Central memory CD8-positive, alpha-beta T cell (primary cell): ENCODE data around the gene TPX2.
A peak's percentile ranks its signal among the peaks of the same experiment; 100 is the strongest.

ENCODE experiments used
- ATAC-seq: fragments of 150-1000 bp; cut with Tn5 transposase; replicated peaks from 2 replicates; pipeline ENCODE4 v1.10.0; 2022; ENCODE audit warnings: mild to moderate bottlenecking, moderate FRiP score, moderate number of reproducible peaks; ENCODE audit not compliant: poor library complexity, severe bottlenecking; ENCODE audit errors: extremely low read depth
- DNase-seq, 2 donors: peaks; one replicate each; pipeline ENCODE4 v3.0.0; 2021; ENCODE audit warnings: low spot score in 2 of 2
- H3K27ac Mint-ChIP-seq: one replicate; pipeline ENCODE4 v1.8.0; 2022; ENCODE audit warnings: low read depth, mild to moderate bottlenecking, moderate library complexity, mixed read lengths
- H3K27me3 Mint-ChIP-seq: one replicate; pipeline ENCODE4 v1.8.0; 2022; ENCODE audit warnings: mixed read lengths
- H3K36me3 Mint-ChIP-seq: one replicate; pipeline ENCODE4 v1.8.0; 2022; ENCODE audit warnings: mild to moderate bottlenecking, moderate library complexity, mixed read lengths; ENCODE audit not compliant: insufficient read depth
- H3K4me1 Mint-ChIP-seq: one replicate; pipeline ENCODE4 v1.8.0; 2022; ENCODE audit warnings: mixed read lengths
- H3K4me3 Mint-ChIP-seq: one replicate; pipeline ENCODE4 v1.8.0; 2022; ENCODE audit warnings: mild to moderate bottlenecking, moderate library complexity, mixed read lengths
- H3K9me3 Mint-ChIP-seq: one replicate; pipeline ENCODE4 v1.8.0; 2022; ENCODE audit warnings: mixed read lengths

Gene TPX2

GRCh38 chr20:31833130-31833930 is 94.2 kb downstream of the TPX2 start:
- Mint-ChIP-seq H3K36me3 (no peaks in the 10 kb centered on the region), H3K4me1 (peaks cover 9% of the 10 kb centered on the region), H3K9me3 (no peaks in the 10 kb centered on the region), H3K4me3 (no peak overlapping the region), H3K27me3 (no peaks in the 10 kb centered on the region), H3K27ac (no peak overlapping the region)
- DNase-seq: peak; percentile 26 to 62
- ATAC-seq: no peak

- Mint-ChIP-seq H3K36me3 (no peaks in the 10 kb centered on the region), H3K27ac (no peak overlapping the region), H3K4me3 (no peak overlapping the region), H3K9me3 (no peaks in the 10 kb centered on the region), H3K27me3 (no peaks in the 10 kb centered on the region), H3K4me1 (peaks cover 9% of the 10 kb centered on the region)
- ATAC-seq (no peak), DNase-seq (no peak)
Observed at GRCh38 chr20:31833931-31834521, 94.9 kb downstream of the TPX2 start.

- peaks cover 9% of the 10 kb centered on the region for H3K4me1 Mint-ChIP-seq
- H3K9me3 Mint-ChIP-seq: no peaks in the 10 kb centered on the region
- no peaks in the 10 kb centered on the region for H3K27me3 Mint-ChIP-seq
- DNase-seq (no peak), ATAC-seq (no peak)
- H3K4me3 Mint-ChIP-seq: no peak overlapping the region
- H3K36me3 Mint-ChIP-seq: no peaks in the 10 kb centered on the region
- no peak overlapping the region for H3K27ac Mint-ChIP-seq
Observed at GRCh38 chr20:31835554-31835953, 96.5 kb downstream of the TPX2 start.

- no peak overlapping the region for H3K27ac Mint-ChIP-seq
Observed at GRCh38 chr20:31835977-31836852, 97.1 kb downstream of the TPX2 start.

GRCh38 chr20:31836853-31837608 is 97.9 kb downstream of the TPX2 start:
- ATAC-seq (no peak), DNase-seq (no peak)
- no peaks in the 10 kb centered on the region for H3K27me3 Mint-ChIP-seq
- no peaks in the 10 kb centered on the region for H3K36me3 Mint-ChIP-seq
- H3K4me3 Mint-ChIP-seq: no peak overlapping the region
- peaks cover 9% of the 10 kb centered on the region for H3K4me1 Mint-ChIP-seq
- no peak overlapping the region for H3K27ac Mint-ChIP-seq
- H3K9me3 Mint-ChIP-seq: no peaks in the 10 kb centered on the region

More at GRCh38 chr20:31835977-31836852, 97.1 kb downstream of the TPX2 start:
- no peaks in the 10 kb centered on the region for H3K36me3 Mint-ChIP-seq
- no peak for DNase-seq
- H3K27me3 Mint-ChIP-seq: no peaks in the 10 kb centered on the region
- H3K9me3 Mint-ChIP-seq: no peaks in the 10 kb centered on the region
- H3K4me3 Mint-ChIP-seq: no peak overlapping the region
- no peak for ATAC-seq
- peaks cover 9% of the 10 kb centered on the region for H3K4me1 Mint-ChIP-seq

GRCh38 chr20:31837896-31838397 is 98.9 kb downstream of the TPX2 start:
- no peak overlapping the region for H3K27ac Mint-ChIP-seq
- no peaks in the 10 kb centered on the region for H3K9me3 Mint-ChIP-seq
- H3K4me1 Mint-ChIP-seq: peaks cover 8% of the 10 kb centered on the region
- H3K27me3 Mint-ChIP-seq: no peaks in the 10 kb centered on the region
- H3K4me3 Mint-ChIP-seq: no peak overlapping the region
- H3K36me3 Mint-ChIP-seq: no peaks in the 10 kb centered on the region
- DNase-seq (no peak), ATAC-seq (no peak)

- ATAC-seq (no peak), DNase-seq (no peak)
- Mint-ChIP-seq H3K4me3 (no peak overlapping the region), H3K27me3 (no peaks in the 10 kb centered on the region), H3K36me3 (no peaks in the 10 kb centered on the region), H3K9me3 (no peaks in the 10 kb centered on the region), H3K27ac (no peak overlapping the region), H3K4me1 (peaks cover 4% of the 10 kb centered on the region)
Observed at GRCh38 chr20:31838646-31839292, 99.7 kb downstream of the TPX2 start.

- no peak for DNase-seq
- H3K27ac Mint-ChIP-seq: no peak overlapping the region
Observed at GRCh38 chr20:31839782-31840487, 100.8 kb downstream of the TPX2 start.

GRCh38 chr20:31840906-31841816 is 102.1 kb downstream of the TPX2 start:
- Mint-ChIP-seq H3K4me3 (no peak overlapping the region), H3K27ac (no peak overlapping the region), H3K27me3 (no peaks in the 10 kb centered on the region), H3K9me3 (no peaks in the 10 kb centered on the region), H3K36me3 (no peaks in the 10 kb centered on the region), H3K4me1 (peaks cover 1% of the 10 kb centered on the region)
- DNase-seq (no peak), ATAC-seq (no peak)

More at GRCh38 chr20:31839782-31840487, 100.8 kb downstream of the TPX2 start:
- Mint-ChIP-seq H3K9me3 (no peaks in the 10 kb centered on the region), H3K4me1 (peaks cover 4% of the 10 kb centered on the region), H3K36me3 (no peaks in the 10 kb centered on the region), H3K27me3 (no peaks in the 10 kb centered on the region), H3K4me3 (no peak overlapping the region)
- no peak for ATAC-seq

GRCh38 chr20:31841928-31842327 is 102.8 kb downstream of the TPX2 start:
- Mint-ChIP-seq H3K27ac (no peak overlapping the region), H3K27me3 (no peaks in the 10 kb centered on the region), H3K36me3 (no peaks in the 10 kb centered on the region), H3K9me3 (no peaks in the 10 kb centered on the region), H3K4me1 (no peaks in the 10 kb centered on the region), H3K4me3 (no peak overlapping the region)
- ATAC-seq (no peak), DNase-seq (no peak)
